ENCODE measurements around the gene FURIN. TPM values are rescaled to one million over a fixed set of nuclear protein-coding genes. Genes with fewer than 3 reads are reported as not detected.

The FURIN gene
- total RNA-seq, 1 donor from 2014 or later: 122 TPM

DNA sequence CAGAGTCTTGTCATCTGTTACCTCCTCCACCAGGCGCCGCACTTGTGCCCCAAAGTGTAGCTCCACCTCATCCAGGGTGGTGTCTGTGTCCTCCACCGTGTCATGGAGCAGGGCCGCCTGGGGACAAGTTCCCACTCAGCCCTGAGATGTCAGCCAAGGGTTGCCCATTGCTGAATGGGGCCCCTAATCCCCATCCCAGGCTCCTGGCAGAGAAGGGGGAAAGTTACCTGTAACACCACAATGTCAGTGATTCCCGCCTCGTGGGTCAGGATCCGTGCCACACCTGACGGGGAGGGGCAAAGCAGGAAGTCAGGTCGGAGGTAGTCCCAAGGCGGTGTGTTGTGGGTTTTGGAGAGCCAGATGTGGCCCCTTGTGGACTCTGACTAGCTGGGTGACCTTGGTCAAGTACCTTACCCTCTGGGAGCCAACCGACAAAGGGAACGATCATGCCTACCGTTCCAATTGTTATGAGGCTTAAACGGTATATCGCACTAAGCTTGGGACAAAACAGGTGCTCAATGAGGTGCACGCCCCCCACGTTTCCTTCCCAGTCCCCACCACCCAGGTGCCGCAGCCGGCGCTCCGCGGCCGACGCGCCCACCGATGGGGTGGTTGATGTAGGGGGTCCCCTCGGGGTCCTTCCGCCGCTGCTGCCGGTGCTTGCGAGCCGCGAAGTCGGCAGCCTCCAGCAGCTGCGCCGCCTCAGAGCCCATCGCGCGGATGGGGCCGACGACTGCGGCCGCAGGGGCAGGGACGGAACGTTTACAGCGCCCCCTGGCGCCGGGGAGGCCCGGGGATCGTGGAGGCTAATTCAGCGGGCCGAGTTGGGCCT, 63.7 kb downstream of the FURIN start, which contains the start of gene HDDC3:
Gene HDDC3 (minus strand): TSS at position 722 of the 832 bp plus-strand sequence. CDS start 9 bp downstream, at position 713.
- H3K4me2 ChIP-seq (ENCODE audit: low read length): peak within 1 kb of the TSS; percentile 93
- peaks cover 35% of the 10 kb centered on the region for H3K4me1 ChIP-seq (ENCODE audit: insufficient read depth, low read length)
- peak within 1 kb of the TSS; percentile 76 for H3K9ac ChIP-seq (ENCODE audit: low read length)
- Mint-ChIP-seq H3K4me1 (ENCODE audit: low read depth, unreplicated experiment) (peaks cover 12% of the 10 kb centered on the region), H3K27me3 (ENCODE audit: low read depth, unreplicated experiment) (peaks cover 2% of the 10 kb centered on the region), H3K27ac (ENCODE audit: unreplicated experiment) (peak within 1 kb of the TSS; percentile 87), H3K9me3 (ENCODE audit: unreplicated experiment) (no peaks in the 10 kb centered on the region), H3K36me3 (ENCODE audit: low read depth, unreplicated experiment) (no peaks in the 10 kb centered on the region), H3K4me3 (ENCODE audit: unreplicated experiment) (peak within 1 kb of the TSS; percentile 89)
- FAIRE-seq (no peak), DNase-seq (ENCODE audit: low read depth) (peak; percentile 48)
- H3K4me3 ChIP-seq (ENCODE audit: insufficient read depth, low read depth, low read length): peak within 1 kb of the TSS; percentile 83
- H4K20me1 ChIP-seq (ENCODE audit: insufficient read depth, low read length): peaks cover 11% of the 10 kb centered on the region
- H3K36me3 ChIP-seq (ENCODE audit: insufficient read depth, low read length): peaks cover 7% of the 10 kb centered on the region
- peaks cover 19% of the 10 kb centered on the region for H3K79me2 ChIP-seq (ENCODE audit: insufficient read depth, low read length)
- H3K9me3 ChIP-seq (ENCODE audit: insufficient read depth, low read depth, low read length): no peaks in the 10 kb centered on the region
- no peaks in the 10 kb centered on the region for H3K27me3 ChIP-seq (ENCODE audit: insufficient read depth, low read length)
- no peak within 1 kb of the TSS for H3K27ac ChIP-seq (ENCODE audit: low read depth, low read length)
- H2AFZ ChIP-seq (ENCODE audit: low read depth, low read length): peak within 1 kb of the TSS; percentile 83
- TF ChIP-seq EZH2 (IDR thresholded peaks at IDR 0.05; ENCODE audit: insufficient read depth, low read length) (no peak), CTCF (IDR thresholded peaks at IDR 0.05; ENCODE audit: insufficient read depth, low read depth, low read length) (peak; percentile 64)

GRCh38 chr15:90932660-90932991, 64.2 kb downstream of the FURIN start:
- Histone ChIP-seq H3K4me3 (ENCODE audit: insufficient read depth, low read depth, low read length) (peak overlapping the region; percentile 83), H3K79me2 (ENCODE audit: insufficient read depth, low read length) (peaks cover 20% of the 10 kb centered on the region), H4K20me1 (ENCODE audit: insufficient read depth, low read length) (peaks cover 11% of the 10 kb centered on the region), H3K9me3 (ENCODE audit: insufficient read depth, low read depth, low read length) (no peaks in the 10 kb centered on the region), H3K4me1 (ENCODE audit: insufficient read depth, low read length) (peaks cover 35% of the 10 kb centered on the region), H3K27me3 (ENCODE audit: insufficient read depth, low read length) (no peaks in the 10 kb centered on the region), H3K9ac (ENCODE audit: low read length) (peak overlapping the region; percentile 10), H3K4me2 (ENCODE audit: low read length) (peak overlapping the region; percentile 93), H3K27ac (ENCODE audit: low read depth, low read length) (no peak overlapping the region), H3K36me3 (ENCODE audit: insufficient read depth, low read length) (peaks cover 7% of the 10 kb centered on the region), H2AFZ (ENCODE audit: low read depth, low read length) (peak overlapping the region; percentile 83)
- H3K27me3 Mint-ChIP-seq (ENCODE audit: low read depth, unreplicated experiment): peaks cover 2% of the 10 kb centered on the region
- no peaks in the 10 kb centered on the region for H3K36me3 Mint-ChIP-seq (ENCODE audit: low read depth, unreplicated experiment)
- H3K4me1 Mint-ChIP-seq (ENCODE audit: low read depth, unreplicated experiment): peaks cover 12% of the 10 kb centered on the region
- FAIRE-seq (no peak), DNase-seq (ENCODE audit: low read depth) (no peak)
- peak overlapping the region; percentile 87 for H3K27ac Mint-ChIP-seq (ENCODE audit: unreplicated experiment)
- peak overlapping the region; percentile 89 for H3K4me3 Mint-ChIP-seq (ENCODE audit: unreplicated experiment)
- TF ChIP-seq EZH2 (IDR thresholded peaks at IDR 0.05; ENCODE audit: insufficient read depth, low read length): no peak
- TF ChIP-seq CTCF (IDR thresholded peaks at IDR 0.05; ENCODE audit: insufficient read depth, low read depth, low read length): no peak
- no peaks in the 10 kb centered on the region for H3K9me3 Mint-ChIP-seq (ENCODE audit: unreplicated experiment)

Other genes starting within 250 kb of the FURIN start
- gene BLM, start 151.2 kb upstream of the FURIN start, total RNA-seq: 2.8 and 3.7 TPM in 2 replicates
- gene FES, start 15.9 kb downstream of the FURIN start, total RNA-seq: 4.4 and 7.2 TPM in 2 replicates
- gene MAN2A2, start 34.7 kb downstream of the FURIN start, total RNA-seq: 18.5 and 21.3 TPM in 2 replicates
- 9.7 and 10.5 TPM in 2 replicates for gene HDDC3, start 64.0 kb downstream of the FURIN start, total RNA-seq
- 56.2 and 56.6 TPM in 2 replicates for gene UNC45A, start 66.7 kb downstream of the FURIN start, total RNA-seq
- gene RCCD1, start 86.3 kb downstream of the FURIN start, total RNA-seq: 6.5 and 6.8 TPM in 2 replicates
- gene PRC1, start 125.9 kb downstream of the FURIN start, total RNA-seq: 8.1 and 11.8 TPM in 2 replicates
- gene VPS33B, start 154.0 kb downstream of the FURIN start, total RNA-seq: 9.7 and 12.0 TPM in 2 replicates
- gene SV2B, start 231.7 kb downstream of the FURIN start, total RNA-seq: not detected in 2 replicates

Measured in astrocyte (in vitro differentiated cells and primary cell).